Measurements from ENCODE around the gene NUP153. TPM values are rescaled to one million over a fixed set of nuclear protein-coding genes. Genes with fewer than 3 reads are reported as not detected.

Gene NUP153
- total and polyA plus RNA-seq, 10 of the 15 experiments (the other 5 are each of a cell fraction or from before 2014, with no cell fraction given): 13.9 to 77.7 (median 56.2) TPM

DNA sequence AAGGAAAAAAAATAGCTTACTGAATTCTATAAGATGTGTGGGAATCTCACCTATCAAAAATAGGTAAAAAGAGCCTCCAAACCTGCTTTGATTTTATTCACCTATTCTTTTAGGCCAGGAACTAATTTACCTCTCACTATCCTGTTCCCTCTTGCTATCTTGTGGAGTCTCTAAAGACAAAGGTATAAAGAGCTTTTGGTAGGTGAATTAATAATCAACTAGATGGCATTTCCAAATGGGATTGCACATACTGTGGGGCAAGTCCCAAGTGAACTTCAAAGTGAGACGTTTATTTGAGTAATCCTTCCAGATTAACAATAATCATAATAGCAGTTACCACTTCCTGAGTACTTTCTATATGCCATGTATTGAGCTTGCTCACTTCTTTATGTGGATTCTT, 103.8 kb downstream of the NUP153 start (continued):
- TF ChIP-seq, protein P1, sequence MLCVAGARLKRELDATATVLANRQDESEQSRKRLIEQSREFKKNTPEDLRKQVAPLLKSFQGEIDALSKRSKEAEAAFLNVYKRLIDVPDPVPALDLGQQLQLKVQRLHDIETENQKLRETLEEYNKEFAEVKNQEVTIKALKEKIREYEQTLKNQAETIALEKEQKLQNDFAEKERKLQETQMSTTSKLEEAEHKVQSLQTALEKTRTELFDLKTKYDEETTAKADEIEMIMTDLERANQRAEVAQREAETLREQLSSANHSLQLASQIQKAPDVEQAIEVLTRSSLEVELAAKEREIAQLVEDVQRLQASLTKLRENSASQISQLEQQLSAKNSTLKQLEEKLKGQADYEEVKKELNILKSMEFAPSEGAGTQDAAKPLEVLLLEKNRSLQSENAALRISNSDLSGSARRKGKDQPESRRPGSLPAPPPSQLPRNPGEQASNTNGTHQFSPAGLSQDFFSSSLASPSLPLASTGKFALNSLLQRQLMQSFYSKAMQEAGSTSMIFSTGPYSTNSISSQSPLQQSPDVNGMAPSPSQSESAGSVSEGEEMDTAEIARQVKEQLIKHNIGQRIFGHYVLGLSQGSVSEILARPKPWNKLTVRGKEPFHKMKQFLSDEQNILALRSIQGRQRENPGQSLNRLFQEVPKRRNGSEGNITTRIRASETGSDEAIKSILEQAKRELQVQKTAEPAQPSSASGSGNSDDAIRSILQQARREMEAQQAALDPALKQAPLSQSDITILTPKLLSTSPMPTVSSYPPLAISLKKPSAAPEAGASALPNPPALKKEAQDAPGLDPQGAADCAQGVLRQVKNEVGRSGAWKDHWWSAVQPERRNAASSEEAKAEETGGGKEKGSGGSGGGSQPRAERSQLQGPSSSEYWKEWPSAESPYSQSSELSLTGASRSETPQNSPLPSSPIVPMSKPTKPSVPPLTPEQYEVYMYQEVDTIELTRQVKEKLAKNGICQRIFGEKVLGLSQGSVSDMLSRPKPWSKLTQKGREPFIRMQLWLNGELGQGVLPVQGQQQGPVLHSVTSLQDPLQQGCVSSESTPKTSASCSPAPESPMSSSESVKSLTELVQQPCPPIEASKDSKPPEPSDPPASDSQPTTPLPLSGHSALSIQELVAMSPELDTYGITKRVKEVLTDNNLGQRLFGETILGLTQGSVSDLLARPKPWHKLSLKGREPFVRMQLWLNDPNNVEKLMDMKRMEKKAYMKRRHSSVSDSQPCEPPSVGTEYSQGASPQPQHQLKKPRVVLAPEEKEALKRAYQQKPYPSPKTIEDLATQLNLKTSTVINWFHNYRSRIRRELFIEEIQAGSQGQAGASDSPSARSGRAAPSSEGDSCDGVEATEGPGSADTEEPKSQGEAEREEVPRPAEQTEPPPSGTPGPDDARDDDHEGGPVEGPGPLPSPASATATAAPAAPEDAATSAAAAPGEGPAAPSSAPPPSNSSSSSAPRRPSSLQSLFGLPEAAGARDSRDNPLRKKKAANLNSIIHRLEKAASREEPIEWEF (IDR thresholded peaks at IDR 0.05; ENCODE audit: insufficient replicate concordance, low read depth, low read length): no peak
- TF ChIP-seq NRF1 (conservative IDR thresholded peaks at IDR 0.05; ENCODE audit: low read depth, low read length) (no peak), YY1 (IDR thresholded peaks at IDR 0.05; ENCODE audit: low read depth, low read length) (no peak)

GRCh38 chr6:17601386-17601703, 105.4 kb downstream of the NUP153 start:
- H3K79me2 ChIP-seq (ENCODE audit: control insufficient read depth, insufficient read depth, low read length): peaks cover 5% of the 10 kb centered on the region
- H3K27me3 ChIP-seq (replicated peaks in 1 of 2; ENCODE audit: control insufficient read depth in 2 of 2, insufficient read depth in 2 of 2, low read length in 1 of 2): no peaks in the 10 kb centered on the region
- H3K27ac ChIP-seq (ENCODE audit: control insufficient read depth, insufficient read depth): no peak overlapping the region; the same call in 1 of the 2 replicates
- no peaks in the 10 kb centered on the region for H3K9me3 ChIP-seq (replicated peaks; ENCODE audit: control insufficient read depth, insufficient read depth, low read length)
- in situ Hi-C loops (cut with MboI): no loop called here
- FAIRE-seq (no peak), ATAC-seq (no peak), DNase-seq (ENCODE audit: low read depth, low spot score) (no peak)
- no peaks in the 10 kb centered on the region for H4K20me1 ChIP-seq (ENCODE audit: control insufficient read depth, insufficient read depth)
- 87% methylated on average over 5 of the region's 5 CpGs for WGBS (ENCODE audit: insufficient coverage, insufficient replicate concordance, low lambda C conversion rate, missing lambda C conversion rate)
- peak overlapping the region; percentile 97 for H3K4me2 ChIP-seq (ENCODE audit: control insufficient read depth, insufficient read depth)
- BruUV-seq (replicated peaks): TSS peak; percentile 61
- CTCF ChIA-PET: interaction anchor here (0.9 to 2.5 kb wide), 4 partner anchors 9 to 106 kb away, joined by 3 to 24 read pairs (median 6); partner anchors contain the start of gene NUP153
- peak overlapping the region; percentile 95 for H2AFZ ChIP-seq (ENCODE audit: control insufficient read depth, low read depth, low read length)
- H3K36me3 ChIP-seq (ENCODE audit: control insufficient read depth in 2 of 2, insufficient read depth in 2 of 2, low read length in 1 of 2): no peaks in the 10 kb centered on the region; a peak in 1 of 4 replicates
- intact Hi-C loops (cut with micrococcal nuclease; ENCODE audit: unreplicated experiment): loop anchor here (2.0 kb wide), 1 partner anchor 105 kb away; the partner anchor contains the start of gene NUP153
- SMC1A ChIA-PET (ENCODE audit: uncharacterized antibody, unreplicated experiment): interaction anchor here (0.7 to 3.2 kb wide), 9 partner anchors 9 to 208 kb away, joined by 3 to 12 read pairs (median 3); partner anchors contain the start of gene CAP2
- POLR2A ChIA-PET: interaction anchor here (0.5 to 2.5 kb wide), 2 partner anchors 61 to 101 kb away, joined by 3 to 12 read pairs; no protein-coding TSS in a partner anchor
- H3K4me1 ChIP-seq (ENCODE audit: control insufficient read depth, insufficient read depth, low read length): no peaks in the 10 kb centered on the region; the same call in 1 of the 2 replicates
- RAD21 ChIA-PET (ENCODE audit: unreplicated experiment): interaction anchor here (0.6 to 2.0 kb wide), 7 partner anchors 11 to 104 kb away, joined by 3 to 13 read pairs (median 3); no protein-coding TSS in a partner anchor
- H3K4me3 ChIP-seq: peak overlapping the region; percentile 95
- H3K9ac ChIP-seq (ENCODE audit: control insufficient read depth, insufficient read depth, low read length): peak overlapping the region; percentile 66
- TF ChIP-seq POLR2AphosphoS2 (IDR thresholded peaks at IDR 0.05; ENCODE audit: low read depth, low read length): no peak
- TF ChIP-seq, protein P2, sequence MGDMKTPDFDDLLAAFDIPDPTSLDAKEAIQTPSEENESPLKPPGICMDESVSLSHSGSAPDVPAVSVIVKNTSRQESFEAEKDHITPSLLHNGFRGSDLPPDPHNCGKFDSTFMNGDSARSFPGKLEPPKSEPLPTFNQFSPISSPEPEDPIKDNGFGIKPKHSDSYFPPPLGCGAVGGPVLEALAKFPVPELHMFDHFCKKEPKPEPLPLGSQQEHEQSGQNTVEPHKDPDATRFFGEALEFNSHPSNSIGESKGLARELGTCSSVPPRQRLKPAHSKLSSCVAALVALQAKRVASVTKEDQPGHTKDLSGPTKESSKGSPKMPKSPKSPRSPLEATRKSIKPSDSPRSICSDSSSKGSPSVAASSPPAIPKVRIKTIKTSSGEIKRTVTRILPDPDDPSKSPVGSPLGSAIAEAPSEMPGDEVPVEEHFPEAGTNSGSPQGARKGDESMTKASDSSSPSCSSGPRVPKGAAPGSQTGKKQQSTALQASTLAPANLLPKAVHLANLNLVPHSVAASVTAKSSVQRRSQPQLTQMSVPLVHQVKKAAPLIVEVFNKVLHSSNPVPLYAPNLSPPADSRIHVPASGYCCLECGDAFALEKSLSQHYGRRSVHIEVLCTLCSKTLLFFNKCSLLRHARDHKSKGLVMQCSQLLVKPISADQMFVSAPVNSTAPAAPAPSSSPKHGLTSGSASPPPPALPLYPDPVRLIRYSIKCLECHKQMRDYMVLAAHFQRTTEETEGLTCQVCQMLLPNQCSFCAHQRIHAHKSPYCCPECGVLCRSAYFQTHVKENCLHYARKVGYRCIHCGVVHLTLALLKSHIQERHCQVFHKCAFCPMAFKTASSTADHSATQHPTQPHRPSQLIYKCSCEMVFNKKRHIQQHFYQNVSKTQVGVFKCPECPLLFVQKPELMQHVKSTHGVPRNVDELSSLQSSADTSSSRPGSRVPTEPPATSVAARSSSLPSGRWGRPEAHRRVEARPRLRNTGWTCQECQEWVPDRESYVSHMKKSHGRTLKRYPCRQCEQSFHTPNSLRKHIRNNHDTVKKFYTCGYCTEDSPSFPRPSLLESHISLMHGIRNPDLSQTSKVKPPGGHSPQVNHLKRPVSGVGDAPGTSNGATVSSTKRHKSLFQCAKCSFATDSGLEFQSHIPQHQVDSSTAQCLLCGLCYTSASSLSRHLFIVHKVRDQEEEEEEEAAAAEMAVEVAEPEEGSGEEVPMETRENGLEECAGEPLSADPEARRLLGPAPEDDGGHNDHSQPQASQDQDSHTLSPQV (IDR thresholded peaks at IDR 0.05): no peak
- no peak for TF ChIP-seq BCL3 (IDR thresholded peaks at IDR 0.05; ENCODE audit: borderline replicate concordance, insufficient read depth, low read depth, low read length, poor library complexity, severe bottlenecking)
- TF ChIP-seq MLLT1 (IDR thresholded peaks at IDR 0.05): peak; percentile 24; the same call in 1 of the 2 replicates
- TF ChIP-seq HDAC6 (IDR thresholded peaks at IDR 0.05; ENCODE audit: unreplicated experiment): no peak

Data from GM12878 (cell line).